SK-N-SH (cell line): ENCODE results near the gene PALLD.

ENCODE experiments used
- CTCF ChIP-seq: fragments of 200-600 bp; sonication (generic); IDR thresholded peaks from 2 replicates; pipeline ENCODE4 v1.6.1; 2017; ENCODE audit warnings: antibody characterized with exemption, mild to moderate bottlenecking, moderate library complexity
- EP300 ChIP-seq, 2 experiments: IDR thresholded peaks; 2 replicates each; pipeline versions ENCODE4 v1.4.0 to v1.6.1; 2012; ENCODE audit warnings: borderline replicate concordance in 1 of 2, low read depth in 1 of 2, low read length in 1 of 2
- GABPA ChIP-seq: IDR thresholded peaks from 2 replicates; pipeline ENCODE4 v1.4.0; 2012; ENCODE audit warnings: low read depth, mild to moderate bottlenecking
- JUND ChIP-seq: IDR thresholded peaks from 2 replicates; pipeline ENCODE4 v1.4.0; 2012
- MAX ChIP-seq: IDR thresholded peaks from 2 replicates; pipeline ENCODE4 v1.4.0; 2012; ENCODE audit warnings: low read depth
- NFIC ChIP-seq: IDR thresholded peaks from 2 replicates; pipeline ENCODE4 v1.4.0; 2012; ENCODE audit warnings: borderline replicate concordance
- NRF1 ChIP-seq: IDR thresholded peaks from 2 replicates; pipeline ENCODE4 v1.6.1; 2012; ENCODE audit warnings: low read depth, mild to moderate bottlenecking, low read length
- POLR2AphosphoS5 ChIP-seq: IDR thresholded peaks from 2 replicates; pipeline ENCODE4 v1.6.1; 2012; ENCODE audit warnings: low read depth, low read length
- RAD21 ChIP-seq: IDR thresholded peaks from 2 replicates; pipeline ENCODE4 v1.6.1; 2012; ENCODE audit warnings: mild to moderate bottlenecking, low read length
- REST ChIP-seq: IDR thresholded peaks from 2 replicates; pipeline ENCODE4 v1.6.1; 2012; ENCODE audit warnings: mild to moderate bottlenecking, low read depth, low read length, moderate library complexity
- TEAD4 ChIP-seq: IDR thresholded peaks from 2 replicates; pipeline ENCODE4 v1.4.0; 2012; ENCODE audit warnings: mild to moderate bottlenecking, borderline replicate concordance; ENCODE audit not compliant: insufficient read depth
- ZBTB33 ChIP-seq: IDR thresholded peaks from 2 replicates; pipeline ENCODE4 v1.4.0; 2012; ENCODE audit warnings: low read depth, borderline replicate concordance

GRCh38 chr4:168914095-168914494 lies 417.2 kb downstream of the PALLD start:
- TF ChIP-seq EP300 (IDR thresholded peaks at IDR 0.05; ENCODE audit: borderline replicate concordance in 1 of 2, low read depth in 1 of 2, low read length in 1 of 2) (no peak), NFIC (no peak), MAX (no peak), CTCF (no peak), GABPA (no peak), REST (no peak), TEAD4 (no peak), JUND (no peak), POLR2AphosphoS5 (no peak), ZBTB33 (no peak), NRF1 (no peak), RAD21 (no peak)
